ENCODE measurements around the gene NOS3. TPM values are rescaled to one million over a fixed set of nuclear protein-coding genes. Genes with fewer than 3 reads are reported as not detected.

Gene NOS3
- total RNA-seq, 1 experiment from 2014 or later, result 59.8 TPM

GRCh38 chr7:150989456-150989855, 1.4 kb upstream of the NOS3 start:
- H2AFZ ChIP-seq (ENCODE audit: low read length), result no peak overlapping the region
- no peak overlapping the region for H3K4me3 ChIP-seq (ENCODE audit: low read length)
- no peaks in the 10 kb centered on the region for H3K79me2 ChIP-seq (ENCODE audit: low read length)
- H4K20me1 ChIP-seq (ENCODE audit: insufficient read depth, low read depth, low read length), result peaks cover 10% of the 10 kb centered on the region; the same call in 1 of the 2 replicates
- H3K4me2 ChIP-seq (ENCODE audit: low read depth, low read length, poor library complexity, severe bottlenecking), result no peak overlapping the region
- no peak overlapping the region for H3K27ac ChIP-seq (ENCODE audit: low read length)
- H3K4me1 ChIP-seq (ENCODE audit: low read length), result peaks cover 11% of the 10 kb centered on the region
- H3K36me3 ChIP-seq (ENCODE audit: insufficient read depth, low read length), result no peaks in the 10 kb centered on the region
- H3K9ac ChIP-seq (ENCODE audit: low read length), result no peak overlapping the region
- no peak for DNase-seq
- no peaks in the 10 kb centered on the region for H3K9me3 ChIP-seq (ENCODE audit: low read length)
- no peaks in the 10 kb centered on the region for H3K27me3 ChIP-seq (ENCODE audit: low read length)
- H3K9me2 ChIP-seq (replicated peaks; ENCODE audit: insufficient read depth, low read length), result no peaks in the 10 kb centered on the region

- H3K27me3 ChIP-seq (ENCODE audit: low read length), result no peaks in the 10 kb centered on the region
- H3K4me1 ChIP-seq (ENCODE audit: low read length), result peaks cover 19% of the 10 kb centered on the region
- DNase-seq, result no peak
- no peaks in the 10 kb centered on the region for H3K9me2 ChIP-seq (replicated peaks; ENCODE audit: insufficient read depth, low read length)
- no peak overlapping the region for H3K4me2 ChIP-seq (ENCODE audit: low read depth, low read length, poor library complexity, severe bottlenecking)
- no peak overlapping the region for H2AFZ ChIP-seq (ENCODE audit: low read length)
- H3K36me3 ChIP-seq (ENCODE audit: insufficient read depth, low read length), result no peaks in the 10 kb centered on the region
- H3K9me3 ChIP-seq (ENCODE audit: low read length), result no peaks in the 10 kb centered on the region
- no peak overlapping the region for H3K4me3 ChIP-seq (ENCODE audit: low read length)
- no peak overlapping the region for H3K9ac ChIP-seq (ENCODE audit: low read length)
- no peak overlapping the region for H3K27ac ChIP-seq (ENCODE audit: low read length)
- no peaks in the 10 kb centered on the region for H4K20me1 ChIP-seq (ENCODE audit: insufficient read depth, low read depth, low read length)
- no peaks in the 10 kb centered on the region for H3K79me2 ChIP-seq (ENCODE audit: low read length)
Measured at GRCh38 chr7:150992051-150992640, 1.3 kb downstream of the NOS3 start.

GRCh38 chr7:150992833-150993302, 2.1 kb downstream of the NOS3 start:
- H3K4me3 ChIP-seq (ENCODE audit: low read length), result no peak overlapping the region
- no peaks in the 10 kb centered on the region for H3K9me3 ChIP-seq (ENCODE audit: low read length)
- H3K4me1 ChIP-seq (ENCODE audit: low read length), result peaks cover 19% of the 10 kb centered on the region
- no peaks in the 10 kb centered on the region for H3K9me2 ChIP-seq (replicated peaks; ENCODE audit: insufficient read depth, low read length)
- H4K20me1 ChIP-seq (ENCODE audit: insufficient read depth, low read depth, low read length), result no peaks in the 10 kb centered on the region
- H3K9ac ChIP-seq (ENCODE audit: low read length), result no peak overlapping the region
- no peaks in the 10 kb centered on the region for H3K36me3 ChIP-seq (ENCODE audit: insufficient read depth, low read length)
- no peaks in the 10 kb centered on the region for H3K27me3 ChIP-seq (ENCODE audit: low read length)
- H3K4me2 ChIP-seq (ENCODE audit: low read depth, low read length, poor library complexity, severe bottlenecking), result no peak overlapping the region
- H3K79me2 ChIP-seq (ENCODE audit: low read length), result no peaks in the 10 kb centered on the region
- no peak overlapping the region for H3K27ac ChIP-seq (ENCODE audit: low read length)
- peak; percentile 82 for DNase-seq
- H2AFZ ChIP-seq (ENCODE audit: low read length), result no peak overlapping the region

GRCh38 chr7:150993511-150993910, 2.7 kb downstream of the NOS3 start:
- no peaks in the 10 kb centered on the region for H3K36me3 ChIP-seq (ENCODE audit: insufficient read depth, low read length)
- no peaks in the 10 kb centered on the region for H3K9me3 ChIP-seq (ENCODE audit: low read length)
- no peak overlapping the region for H3K4me3 ChIP-seq (ENCODE audit: low read length)
- no peaks in the 10 kb centered on the region for H3K79me2 ChIP-seq (ENCODE audit: low read length)
- H3K27me3 ChIP-seq (ENCODE audit: low read length), result no peaks in the 10 kb centered on the region
- peak overlapping the region; percentile 66; the same call in 1 of the 2 replicates for H3K9ac ChIP-seq (ENCODE audit: low read length)
- peaks cover 17% of the 10 kb centered on the region for H3K4me1 ChIP-seq (ENCODE audit: low read length)
- H3K9me2 ChIP-seq (replicated peaks; ENCODE audit: insufficient read depth, low read length), result no peaks in the 10 kb centered on the region
- H3K27ac ChIP-seq (ENCODE audit: low read length), result no peak overlapping the region
- DNase-seq, result no peak
- no peak overlapping the region for H3K4me2 ChIP-seq (ENCODE audit: low read depth, low read length, poor library complexity, severe bottlenecking)
- H2AFZ ChIP-seq (ENCODE audit: low read length), result no peak overlapping the region
- no peaks in the 10 kb centered on the region for H4K20me1 ChIP-seq (ENCODE audit: insufficient read depth, low read depth, low read length)

- Histone ChIP-seq H3K9ac (ENCODE audit: low read length) (peak overlapping the region; percentile 66), H3K4me2 (ENCODE audit: low read depth, low read length, poor library complexity, severe bottlenecking) (peak overlapping the region; percentile 48), H4K20me1 (ENCODE audit: insufficient read depth, low read depth, low read length) (no peaks in the 10 kb centered on the region), H3K27me3 (ENCODE audit: low read length) (no peaks in the 10 kb centered on the region), H3K36me3 (ENCODE audit: insufficient read depth, low read length) (no peaks in the 10 kb centered on the region), H2AFZ (ENCODE audit: low read length) (peak overlapping the region; percentile 77), H3K27ac (ENCODE audit: low read length) (peak overlapping the region; percentile 44), H3K9me3 (ENCODE audit: low read length) (no peaks in the 10 kb centered on the region), H3K79me2 (ENCODE audit: low read length) (no peaks in the 10 kb centered on the region), H3K9me2 (replicated peaks; ENCODE audit: insufficient read depth, low read length) (no peaks in the 10 kb centered on the region), H3K4me1 (ENCODE audit: low read length) (peaks cover 14% of the 10 kb centered on the region), H3K4me3 (ENCODE audit: low read length) (peak overlapping the region; percentile 45; the same call in 1 of the 2 replicates)
- DNase-seq, result peak; percentile 84
Measured at GRCh38 chr7:150994141-150994837, 3.5 kb downstream of the NOS3 start.

GRCh38 chr7:150994838-150995510, 4.2 kb downstream of the NOS3 start:
- Histone ChIP-seq H3K9me3 (ENCODE audit: low read length) (no peaks in the 10 kb centered on the region), H4K20me1 (ENCODE audit: insufficient read depth, low read depth, low read length) (no peaks in the 10 kb centered on the region), H3K9me2 (replicated peaks; ENCODE audit: insufficient read depth, low read length) (no peaks in the 10 kb centered on the region), H3K9ac (ENCODE audit: low read length) (peak overlapping the region; percentile 66), H3K36me3 (ENCODE audit: insufficient read depth, low read length) (no peaks in the 10 kb centered on the region), H3K4me1 (ENCODE audit: low read length) (peaks cover 14% of the 10 kb centered on the region), H3K27ac (ENCODE audit: low read length) (no peak overlapping the region), H3K4me2 (ENCODE audit: low read depth, low read length, poor library complexity, severe bottlenecking) (peak overlapping the region; percentile 48), H2AFZ (ENCODE audit: low read length) (peak overlapping the region; percentile 77), H3K4me3 (ENCODE audit: low read length) (peak overlapping the region; percentile 45; the same call in 1 of the 2 replicates), H3K27me3 (ENCODE audit: low read length) (no peaks in the 10 kb centered on the region), H3K79me2 (ENCODE audit: low read length) (no peaks in the 10 kb centered on the region)
- no peak for DNase-seq

- Histone ChIP-seq H3K27me3 (ENCODE audit: low read length) (no peaks in the 10 kb centered on the region), H4K20me1 (ENCODE audit: insufficient read depth, low read depth, low read length) (no peaks in the 10 kb centered on the region), H3K9me3 (ENCODE audit: low read length) (no peaks in the 10 kb centered on the region), H3K79me2 (ENCODE audit: low read length) (no peaks in the 10 kb centered on the region), H3K4me2 (ENCODE audit: low read depth, low read length, poor library complexity, severe bottlenecking) (no peak overlapping the region), H3K4me1 (ENCODE audit: low read length) (peaks cover 14% of the 10 kb centered on the region), H3K27ac (ENCODE audit: low read length) (no peak overlapping the region), H3K4me3 (ENCODE audit: low read length) (no peak overlapping the region), H3K36me3 (ENCODE audit: insufficient read depth, low read length) (no peaks in the 10 kb centered on the region), H3K9ac (ENCODE audit: low read length) (no peak overlapping the region), H3K9me2 (replicated peaks; ENCODE audit: insufficient read depth, low read length) (no peaks in the 10 kb centered on the region), H2AFZ (ENCODE audit: low read length) (no peak overlapping the region)
- no peak for DNase-seq
Measured at GRCh38 chr7:150996376-150997074, 5.7 kb downstream of the NOS3 start.

GRCh38 chr7:150997075-150997511, 6.3 kb downstream of the NOS3 start:
- Histone ChIP-seq H3K9me2 (replicated peaks; ENCODE audit: insufficient read depth, low read length) (no peaks in the 10 kb centered on the region), H3K4me3 (ENCODE audit: low read length) (no peak overlapping the region), H3K79me2 (ENCODE audit: low read length) (no peaks in the 10 kb centered on the region), H3K9me3 (ENCODE audit: low read length) (no peaks in the 10 kb centered on the region), H2AFZ (ENCODE audit: low read length) (no peak overlapping the region), H3K4me1 (ENCODE audit: low read length) (peaks cover 14% of the 10 kb centered on the region), H3K36me3 (ENCODE audit: insufficient read depth, low read length) (no peaks in the 10 kb centered on the region), H3K27me3 (ENCODE audit: low read length) (no peaks in the 10 kb centered on the region), H4K20me1 (ENCODE audit: insufficient read depth, low read depth, low read length) (no peaks in the 10 kb centered on the region), H3K27ac (ENCODE audit: low read length) (no peak overlapping the region), H3K9ac (ENCODE audit: low read length) (no peak overlapping the region), H3K4me2 (ENCODE audit: low read depth, low read length, poor library complexity, severe bottlenecking) (no peak overlapping the region)
- DNase-seq, result no peak
